HepG2 (cell line): ENCODE data around the gene UBTD1. TPM values are rescaled to one million over a fixed set of nuclear protein-coding genes. Genes with fewer than 3 reads are reported as not detected.

Experiments
- ATAC-seq: fragments of 200-7000 bp; cut with Tn5 transposase; 3 replicates; pipeline ENCODE4 v1.9.1; 2020; ENCODE audit warnings: mild to moderate bottlenecking, moderate library complexity
- BruUV-seq: library from RNA; stranded (reverse); fragments of 400-500 nt; replicated peaks from 2 replicates; lab custom pipeline; 2021; lab: Mats Ljungman, UMichigan
- CTCF ChIA-PET: fragments of 300-600 bp; formaldehyde crosslinking; extraction: SDS; loops from one replicate; lab custom pipeline; 2021; ENCODE audit warnings: low total read pairs, inconsistent platforms, low intra/inter-chr PET ratio; lab: Yijun Ruan, JAX
- POLR2A ChIA-PET: fragments of 350-600 bp; sonication (Branson Sonifier 250); formaldehyde crosslinking; loops from one replicate; lab custom pipeline; 2020; ENCODE audit warnings: antibody characterized with exemption, inconsistent platforms; lab: Yijun Ruan, JAX
- DNase-seq: peaks from one replicate; pipeline ENCODE4 v3.0.0-alpha.2; 2015; ENCODE audit warnings: low spot score
- FAIRE-seq: peaks from 3 replicates; lab custom pipeline; 2011; peaks lifted over from hg19 to GRCh38; lab: Jason Lieb, UNC
- H2AFZ ChIP-seq: one replicate; pipeline ENCODE4 v1.6.1; 2011; ENCODE audit warnings: low read length, inconsistent platforms
- H3K27ac ChIP-seq: fragments of 300-600 bp; 3 replicates; pipeline ENCODE4 v1.8.0; 2011; ENCODE audit warnings: mixed run types, mild to moderate bottlenecking, mixed read lengths, low read length, inconsistent platforms; ENCODE audit not compliant: insufficient read depth; ENCODE audit errors: extremely low read length
- H3K27me3 ChIP-seq, 2 experiments: fragments of 200-600 bp in 1 of 2; 2 replicates in 1 of 2; 3 replicates in 1 of 2; pipeline versions ENCODE4 v1.6.0 to v1.8.0; 2011; ENCODE audit warnings: low read length in 2 of 2, mild to moderate bottlenecking in 2 of 2, moderate library complexity in 2 of 2, inconsistent platforms in 1 of 2; ENCODE audit not compliant: insufficient read depth in 2 of 2, control insufficient read depth in 1 of 2
- H3K36me3 ChIP-seq, 2 experiments: fragments of 200-600 bp in 1 of 2; replicated peaks in 1 of 2; 2 replicates in 1 of 2; 3 replicates in 1 of 2; pipeline versions ENCODE4 v1.5.1 to v1.8.0; 2011; ENCODE audit warnings: low read length in 2 of 2, inconsistent platforms in 1 of 2; ENCODE audit not compliant: insufficient read depth in 2 of 2, control insufficient read depth in 1 of 2
- H3K4me1 ChIP-seq: 2 replicates; pipeline ENCODE4 v1.5.1; 2012; ENCODE audit warnings: low read length, inconsistent platforms; ENCODE audit not compliant: insufficient read depth
- H3K4me2 ChIP-seq: 2 replicates; pipeline ENCODE4 v1.6.0; 2011; ENCODE audit warnings: low read depth, low read length, inconsistent platforms
- H3K4me3 ChIP-seq, 3 experiments: fragments of 200-600 bp in 1 of 3; sonication (generic), shearing (Covaris generic) in 1 of 3; replicated peaks in 1 of 3; 2 replicates each; pipeline ENCODE4 v1.5.1; 2011 to 2016; ENCODE audit warnings: low read length in 3 of 3, inconsistent platforms in 2 of 3, low read depth in 2 of 3, mild to moderate bottlenecking in 2 of 3, control low read depth in 1 of 3, mixed read lengths in 1 of 3; ENCODE audit not compliant: insufficient read depth in 1 of 3
- H3K79me2 ChIP-seq: one replicate; pipeline ENCODE4 v1.6.1; 2011; ENCODE audit warnings: low read length, inconsistent platforms; ENCODE audit not compliant: insufficient read depth
- H3K9ac ChIP-seq: 2 replicates; pipeline ENCODE4 v1.6.0; 2011; ENCODE audit warnings: mild to moderate bottlenecking, low read depth, low read length, inconsistent platforms; ENCODE audit not compliant: insufficient read depth
- H3K9me3 ChIP-seq: 2 replicates; pipeline ENCODE4 v1.5.1; 2012; ENCODE audit warnings: mild to moderate bottlenecking, low read length
- H4K20me1 ChIP-seq: 2 replicates; pipeline ENCODE4 v1.6.0; 2011; ENCODE audit warnings: inconsistent platforms, mild to moderate bottlenecking, low read length, moderate library complexity; ENCODE audit not compliant: insufficient read depth
- ARID4A ChIP-seq: sonication (generic); formaldehyde crosslinking; IDR thresholded peaks from 2 replicates; pipeline ENCODE4 v1.5.0; 2020; ENCODE audit warnings: mild to moderate bottlenecking, missing genetic modification reagents, borderline replicate concordance
- CC2D1A ChIP-seq: sonication (generic); formaldehyde crosslinking; IDR thresholded peaks from 2 replicates; pipeline ENCODE4 v1.8.1; 2023; ENCODE audit warnings: mild to moderate bottlenecking, missing genetic modification reagents
- FIP1L1 ChIP-seq: fragments of 200-400 bp; formaldehyde crosslinking; IDR thresholded peaks from 2 replicates; pipeline ENCODE4 v1.6.1; 2018; ENCODE audit warnings: low read depth, mild to moderate bottlenecking, low read length, moderate library complexity, borderline replicate concordance; ENCODE audit not compliant: insufficient read depth
- FOXO1 ChIP-seq: sonication (generic); formaldehyde crosslinking; IDR thresholded peaks from 2 replicates; pipeline ENCODE4 v1.4.0; 2020; ENCODE audit warnings: missing genetic modification reagents
- GLI4 ChIP-seq: sonication (generic); formaldehyde crosslinking; IDR thresholded peaks from 2 replicates; pipeline ENCODE4 v1.5.1; 2020; ENCODE audit warnings: missing genetic modification reagents, mild to moderate bottlenecking, moderate library complexity, borderline replicate concordance
- KMT2B ChIP-seq: IDR thresholded peaks from 2 replicates; pipeline ENCODE4 v1.6.1; 2016; ENCODE audit warnings: missing genetic modification reagents, missing compliant biosample characterization
- MNT ChIP-seq: fragments of 450-650 bp; IDR thresholded peaks from 2 replicates; pipeline ENCODE4 v1.6.1; 2016
- SRSF4 ChIP-seq: fragments of 200-400 bp; formaldehyde crosslinking; IDR thresholded peaks from one replicate; pipeline ENCODE4 v1.6.1; 2018; ENCODE audit warnings: mild to moderate bottlenecking, low read depth, low read length, moderate library complexity; ENCODE audit not compliant: poor library complexity, severe bottlenecking
- ZNF253 ChIP-seq: sonication (generic); formaldehyde crosslinking; IDR thresholded peaks from 2 replicates; pipeline ENCODE4 v1.8.0; 2022; ENCODE audit warnings: mild to moderate bottlenecking, missing genetic modification reagents, borderline replicate concordance
- ZNF432 ChIP-seq: sonication (generic); formaldehyde crosslinking; IDR thresholded peaks from 2 replicates; pipeline ENCODE4 v1.5.0; 2020; ENCODE audit warnings: missing genetic modification reagents, mild to moderate bottlenecking, borderline replicate concordance
- ZNF576 ChIP-seq: sonication (generic); formaldehyde crosslinking; IDR thresholded peaks from 2 replicates; pipeline ENCODE4 v1.4.0; 2020; ENCODE audit warnings: mild to moderate bottlenecking, missing genetic modification reagents
- ZNF589 ChIP-seq: sonication (generic); formaldehyde crosslinking; conservative IDR thresholded peaks from 2 replicates; pipeline ENCODE4 v1.8.0; 2022; ENCODE audit warnings: mild to moderate bottlenecking, moderate library complexity, missing genetic modification reagents
- ZNF652 ChIP-seq: IDR thresholded peaks from 2 replicates; pipeline ENCODE4 v1.6.1; 2016; ENCODE audit warnings: low read depth, borderline replicate concordance
- WGBS: methylation state at CpG from one replicate; pipeline ENCODE4 v1.1.6; 2017; ENCODE audit warnings: low lambda C conversion rate; 5-methylcytosine and 5-hydroxymethylcytosine counted together
- in situ Hi-C: cut with HindIII; loops from 2 replicates; pipeline ENCODE4 v1.10.0; 2017; ENCODE audit warnings: low pct_unique_long_range_greater_than_20kb; ENCODE audit not compliant: extremely low pct_ligation_motif_present
- intact Hi-C: fragments of 100-400 bp; cut with micrococcal nuclease; formaldehyde crosslinking; loops from one replicate; pipeline ENCODE4 v1.10.0; 2022; ENCODE audit not compliant: unreplicated experiment
- polyA plus RNA-seq, 8 experiments: library from polyadenylated mRNA; depleted of rRNA in 3 of 8; stranded (reverse) in 7 of 8; unstranded in 1 of 8; fragments of >200 nt; fragmentation: Illumina TruSeq in 4 of 8; extraction: Trizol in 4 of 8; gene quantifications; 2 replicates each; pipeline versions ENCODE4 v1.2.1 to v1.2.3, GENCODE V29; 2011 to 2016; ENCODE audit warnings: low read depth in 4 of 8, missing spikeins in 1 of 8, mixed read lengths in 1 of 8; ENCODE audit not compliant: insufficient read depth in 1 of 8
- total RNA-seq, 5 experiments: library from RNA; depleted of rRNA; stranded (reverse); fragments of >200 nt; fragmentation: Illumina TruSeq; extraction: Trizol; gene quantifications; 2 replicates each; pipeline ENCODE4 v1.2.3, GENCODE V29; 2016; ENCODE audit warnings: low read depth in 1 of 5

Gene UBTD1
- total and polyA plus RNA-seq, 2 of the 13 experiments (the other 11 are each of a cell fraction or from before 2014, with no cell fraction given) = 7.9 to 10.0 TPM

GRCh38 chr10:97464226-97464625 lies 34.5 kb upstream of the UBTD1 start:
- H3K27ac ChIP-seq = peak overlapping the region; percentile 55
- peaks cover 50 to 84% of the 10 kb centered on the region in 2 experiments for H3K36me3 ChIP-seq
- H3K4me3 ChIP-seq = no peak overlapping the region
- no TSS peak for BruUV-seq
- POLR2A ChIA-PET = interaction anchor here (0.7 to 1.7 kb wide), 4 partner anchors 11 to 90 kb away, joined by 3 to 4 read pairs (median 4); no protein-coding TSS in a partner anchor
- no peak for TF ChIP-seq ZNF576 (CRISPR knock-in tag)
- TF ChIP-seq ZNF589 (CRISPR knock-in tag) = no peak
- TF ChIP-seq CC2D1A (CRISPR knock-in tag) = no peak
- TF ChIP-seq GLI4 (CRISPR knock-in tag) = no peak
- no peak for TF ChIP-seq SRSF4
- TF ChIP-seq FIP1L1 = no peak
- no peak for TF ChIP-seq ZNF652
- TF ChIP-seq MNT = no peak
- no peak for TF ChIP-seq ZNF432 (CRISPR knock-in tag)
- TF ChIP-seq FOXO1 (CRISPR knock-in tag) = no peak
- TF ChIP-seq KMT2B (CRISPR knock-in tag) = no peak
- TF ChIP-seq ARID4A (CRISPR knock-in tag) = no peak
- no peak for TF ChIP-seq ZNF253 (CRISPR knock-in tag)
- no peaks in the 10 kb centered on the region for H3K27me3 ChIP-seq
- in situ Hi-C loops = loop anchor here (5.0 kb wide), 1 partner anchor 88 kb away; no protein-coding TSS in a partner anchor
- no peak for FAIRE-seq
- no peak overlapping the region for H3K4me2 ChIP-seq
- peaks cover 25% of the 10 kb centered on the region for H3K4me1 ChIP-seq
- CTCF ChIA-PET = interaction anchor here (1.1 to 1.9 kb wide), 2 partner anchors 57 to 89 kb away, joined by 6 to 19 read pairs; no protein-coding TSS in a partner anchor
- H3K79me2 ChIP-seq = no peaks in the 10 kb centered on the region
- intact Hi-C loops = loop anchor here (5.0 kb wide), 1 partner anchor 148 kb away; no protein-coding TSS in a partner anchor
- ATAC-seq = peak; percentile 11
- 86% methylated on average over 1 of the region's 1 CpG for WGBS
- no peak overlapping the region for H3K9ac ChIP-seq
- DNase-seq = no peak
- no peaks in the 10 kb centered on the region for H4K20me1 ChIP-seq
- H3K9me3 ChIP-seq = no peaks in the 10 kb centered on the region
- H2AFZ ChIP-seq = no peak overlapping the region
